Neural progenitor cell (in vitro differentiated cells): ENCODE results near the gene QSER1. TPM values are rescaled to one million over a fixed set of nuclear protein-coding genes. Genes with fewer than 3 reads are reported as not detected.
"Not testable (repeated sequence)": the region's sequence is repeated elsewhere in the genome, so short reads cannot be mapped to it uniquely, and the experiment has no call there.

ENCODE experiments used
- DNase-seq: peaks from one replicate; pipeline ENCODE4 v3.0.0-alpha.2; 2016; ENCODE audit warnings: low spot score
- H2AFZ ChIP-seq: fragments of 200-600 bp; sonication (generic); replicated peaks from 2 replicates; pipeline ENCODE4 v1.6.1; 2016; ENCODE audit warnings: antibody characterized with exemption
- H3F3A ChIP-seq: fragments of 200-600 bp; sonication (generic); 2 replicates; pipeline ENCODE4 v1.6.1; 2016; ENCODE audit warnings: antibody characterized with exemption, low read depth
- H3K27ac ChIP-seq: fragments of 200-600 bp; sonication (generic); 2 replicates; pipeline ENCODE4 v1.5.1; 2016; ENCODE audit warnings: mild to moderate bottlenecking
- H3K27me3 ChIP-seq: fragments of 200-600 bp; sonication (generic); 2 replicates; pipeline ENCODE4 v1.6.1; 2016; ENCODE audit warnings: mild to moderate bottlenecking, moderate library complexity
- H3K36me3 ChIP-seq: fragments of 200-600 bp; sonication (generic); 2 replicates; pipeline ENCODE4 v1.5.1; 2016
- H3K4me1 ChIP-seq: fragments of 200-600 bp; sonication (generic); 2 replicates; pipeline ENCODE4 v1.6.1; 2016; ENCODE audit warnings: mixed run types
- H3K4me2 ChIP-seq: fragments of 200-600 bp; sonication (generic); 2 replicates; pipeline ENCODE4 v1.6.1; 2016
- H3K4me3 ChIP-seq: fragments of 200-600 bp; sonication (generic); 2 replicates; pipeline ENCODE4 v1.5.1; 2016
- H3K79me2 ChIP-seq: fragments of 200-600 bp; sonication (generic); 2 replicates; pipeline ENCODE4 v1.6.1; 2016; ENCODE audit warnings: low read depth
- H3K9ac ChIP-seq: fragments of 200-600 bp; sonication (generic); 2 replicates; pipeline ENCODE4 v1.6.1; 2016
- H3K9me3 ChIP-seq: fragments of 200-600 bp; sonication (generic); 2 replicates; pipeline ENCODE4 v1.5.1; 2016; ENCODE audit warnings: low read depth
- H4K20me1 ChIP-seq: fragments of 200-600 bp; sonication (generic); 2 replicates; pipeline ENCODE4 v1.6.1; 2016; ENCODE audit warnings: low read depth
- H3K27ac Mint-ChIP-seq: 3 replicates; pipeline ENCODE4 v1.8.0; 2021; ENCODE audit warnings: mixed read lengths
- H3K27me3 Mint-ChIP-seq: 2 replicates; pipeline ENCODE4 v1.8.0; 2022; ENCODE audit warnings: low read depth, mild to moderate bottlenecking, inconsistent platforms, moderate library complexity, mixed read lengths; ENCODE audit not compliant: insufficient read depth
- H3K36me3 Mint-ChIP-seq: 3 replicates; pipeline ENCODE4 v1.8.0; 2021; ENCODE audit warnings: mixed read lengths
- H3K4me1 Mint-ChIP-seq: 3 replicates; pipeline ENCODE4 v1.8.0; 2021; ENCODE audit warnings: mixed read lengths
- H3K4me3 Mint-ChIP-seq: 3 replicates; pipeline ENCODE4 v1.8.0; 2021; ENCODE audit warnings: mild to moderate bottlenecking, moderate library complexity, mixed read lengths
- H3K9me3 Mint-ChIP-seq: 3 replicates; pipeline ENCODE4 v1.8.0; 2020; ENCODE audit warnings: mixed read lengths
- CTCF ChIP-seq: fragments of 200-600 bp; sonication (generic); IDR thresholded peaks from 2 replicates; pipeline ENCODE4 v1.5.1; 2017; ENCODE audit warnings: antibody characterized with exemption, mild to moderate bottlenecking
- EZH2 ChIP-seq: fragments of 200-600 bp; sonication (generic); IDR thresholded peaks from 2 replicates; pipeline ENCODE4 v1.6.1; 2017; ENCODE audit warnings: antibody characterized with exemption, mild to moderate bottlenecking, moderate library complexity
- EZH2phosphoT487 ChIP-seq: fragments of 200-600 bp; sonication (generic); IDR thresholded peaks from 2 replicates; pipeline ENCODE4 v1.6.1; 2017; ENCODE audit warnings: antibody characterized with exemption
- total RNA-seq: library from RNA; depleted of rRNA; stranded (reverse); fragments of >200 nt; gene quantifications from 2 replicates; pipeline ENCODE4 v1.2.3, GENCODE V29; 2015; ENCODE audit warnings: low replicate concordance

QSER1 gene
- total RNA-seq, 1 donor from 2014 or later = 79.2 TPM

DNA sequence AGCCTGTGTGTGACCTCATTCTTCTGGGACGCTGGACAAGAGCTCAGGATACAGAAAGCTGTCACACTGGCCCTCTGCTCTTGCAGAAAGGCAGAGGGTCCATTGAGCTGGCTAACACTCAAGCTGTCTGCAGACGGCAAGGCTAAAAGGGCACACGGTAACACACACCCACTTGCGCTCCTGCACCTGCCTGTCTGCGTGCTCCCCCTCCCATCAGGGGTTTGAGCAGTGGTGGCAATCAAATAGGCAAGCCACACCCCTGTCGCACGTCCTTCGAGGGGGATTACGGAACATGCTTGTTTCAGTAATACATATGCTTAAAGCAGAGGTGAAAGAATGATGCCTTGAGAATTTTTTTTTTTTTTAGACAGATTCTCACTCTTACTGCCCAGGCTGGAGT is 7.1 kb upstream of the QSER1 start:
- Mint-ChIP-seq H3K27me3 (peaks cover 2% of the 10 kb centered on the region), H3K4me1 (peaks cover 10% of the 10 kb centered on the region), H3K27ac (no peak overlapping the region), H3K9me3 (peaks cover 14% of the 10 kb centered on the region), H3K36me3 (peaks cover 6% of the 10 kb centered on the region), H3K4me3 (no peak overlapping the region)
- H3K79me2 ChIP-seq = no peaks in the 10 kb centered on the region
- TF ChIP-seq CTCF (no peak), EZH2phosphoT487 (no peak), EZH2 (no peak)
- no peaks in the 10 kb centered on the region for H3K27me3 ChIP-seq
- no peak overlapping the region for H3K9ac ChIP-seq
- H3K4me3 ChIP-seq = no peak overlapping the region
- H3K27ac ChIP-seq = no peak overlapping the region
- no peaks in the 10 kb centered on the region for H4K20me1 ChIP-seq
- peaks cover 2% of the 10 kb centered on the region for H3F3A ChIP-seq
- no peaks in the 10 kb centered on the region for H3K9me3 ChIP-seq
- no peak overlapping the region for H2AFZ ChIP-seq
- H3K36me3 ChIP-seq = no peaks in the 10 kb centered on the region
- DNase-seq = no peak
- peaks cover 2% of the 10 kb centered on the region for H3K4me1 ChIP-seq
- H3K4me2 ChIP-seq = no peak overlapping the region

- Histone ChIP-seq H3K9ac (no peak overlapping the region), H3K79me2 (peaks cover 5% of the 10 kb centered on the region), H3K27ac (no peak overlapping the region), H2AFZ (no peak overlapping the region), H3K9me3 (no peaks in the 10 kb centered on the region), H3K4me3 (no peak overlapping the region), H4K20me1 (no peaks in the 10 kb centered on the region), H3K27me3 (no peaks in the 10 kb centered on the region), H3F3A (peaks cover 9% of the 10 kb centered on the region), H3K4me1 (peaks cover 9% of the 10 kb centered on the region), H3K36me3 (no peaks in the 10 kb centered on the region), H3K4me2 (no peak overlapping the region)
- peaks cover 14% of the 10 kb centered on the region for H3K9me3 Mint-ChIP-seq
- DNase-seq = no peak
- peaks cover 14% of the 10 kb centered on the region for H3K4me1 Mint-ChIP-seq
- no peak overlapping the region for H3K4me3 Mint-ChIP-seq
- peaks cover 6% of the 10 kb centered on the region for H3K36me3 Mint-ChIP-seq
- peaks cover 2% of the 10 kb centered on the region for H3K27me3 Mint-ChIP-seq
- H3K27ac Mint-ChIP-seq = no peak overlapping the region
- TF ChIP-seq EZH2phosphoT487 = no peak
Observed at GRCh38 chr11:32886180-32886579, 6.4 kb upstream of the QSER1 start.

- H3K4me2 ChIP-seq, H2AFZ ChIP-seq, H3K4me3 ChIP-seq, DNase-seq, H3K9me3 ChIP-seq, H3K27ac ChIP-seq, H3K27ac Mint-ChIP-seq, H4K20me1 ChIP-seq, H3K27me3 ChIP-seq, H3K9ac ChIP-seq, H3K36me3 ChIP-seq, H3K36me3 Mint-ChIP-seq, H3K27me3 Mint-ChIP-seq: not testable (repeated sequence)
- Mint-ChIP-seq H3K4me1 (peaks cover 24% of the 10 kb centered on the region), H3K9me3 (peaks cover 11% of the 10 kb centered on the region), H3K4me3 (peak overlapping the region; percentile 53)
- H3K4me1 ChIP-seq = peaks cover 15% of the 10 kb centered on the region
- peaks cover 17% of the 10 kb centered on the region for H3K79me2 ChIP-seq
- H3F3A ChIP-seq = peaks cover 22% of the 10 kb centered on the region
Observed at GRCh38 chr11:32887707-32888383, 4.8 kb upstream of the QSER1 start.

DNA sequence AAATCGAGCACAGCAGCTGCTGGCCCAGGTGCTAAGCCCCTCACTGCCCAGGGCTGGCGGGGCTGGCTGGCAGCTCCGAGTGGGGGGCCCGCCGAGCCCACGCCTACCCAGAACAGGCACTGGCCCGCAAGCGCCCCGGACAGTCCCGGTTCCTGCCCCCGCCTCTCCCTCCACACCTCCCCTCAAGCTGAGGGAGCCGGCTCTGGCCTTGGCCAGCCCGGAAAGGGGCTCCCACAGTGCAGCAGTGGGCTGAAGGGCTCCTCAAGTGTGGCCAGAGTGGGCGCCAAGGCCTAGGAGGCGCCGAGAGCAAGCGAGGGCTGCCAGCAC is 4.3 kb upstream of the QSER1 start:
- H3K27ac ChIP-seq, H3K36me3 ChIP-seq, H3K9ac ChIP-seq, H3K4me2 ChIP-seq, H2AFZ ChIP-seq, H3K27ac Mint-ChIP-seq, H3K27me3 ChIP-seq, H3K4me3 ChIP-seq, H3K27me3 Mint-ChIP-seq, H4K20me1 ChIP-seq, DNase-seq, H3K9me3 ChIP-seq, H3K36me3 Mint-ChIP-seq, H3K4me3 Mint-ChIP-seq: not testable (repeated sequence)
- peaks cover 25% of the 10 kb centered on the region for H3F3A ChIP-seq
- H3K4me1 ChIP-seq = peaks cover 15% of the 10 kb centered on the region
- H3K4me1 Mint-ChIP-seq = peaks cover 24% of the 10 kb centered on the region
- peaks cover 19% of the 10 kb centered on the region for H3K79me2 ChIP-seq
- H3K9me3 Mint-ChIP-seq = peaks cover 11% of the 10 kb centered on the region

DNA sequence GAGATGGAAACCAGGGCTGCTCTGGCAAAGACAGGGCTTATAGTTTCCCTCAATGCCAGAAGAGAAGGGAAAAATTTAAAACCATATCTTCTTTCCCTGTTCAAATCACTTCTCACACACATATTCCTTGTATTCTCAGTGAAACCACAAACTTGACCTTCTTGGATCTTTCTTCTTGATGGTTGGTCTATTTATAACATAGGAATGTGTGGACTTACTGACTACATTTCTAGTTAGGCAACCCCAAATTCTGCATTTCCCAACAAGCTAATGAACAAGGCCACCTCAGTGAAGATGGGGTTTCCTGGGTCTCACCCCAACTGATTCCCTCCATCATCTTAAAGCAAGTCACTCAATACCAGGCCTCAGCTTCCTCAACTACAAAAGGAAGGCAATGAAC is 3.8 kb upstream of the QSER1 start:
- no peaks in the 10 kb centered on the region for H4K20me1 ChIP-seq
- no peak overlapping the region for H2AFZ ChIP-seq
- H3F3A ChIP-seq = peaks cover 29% of the 10 kb centered on the region
- H3K36me3 Mint-ChIP-seq = peaks cover 6% of the 10 kb centered on the region
- no peak overlapping the region for H3K9ac ChIP-seq
- H3K4me1 Mint-ChIP-seq = peaks cover 24% of the 10 kb centered on the region
- peaks cover 9% of the 10 kb centered on the region for H3K27me3 Mint-ChIP-seq
- H3K4me1 ChIP-seq = peaks cover 15% of the 10 kb centered on the region
- H3K27ac Mint-ChIP-seq = no peak overlapping the region
- H3K9me3 ChIP-seq = no peaks in the 10 kb centered on the region
- no peaks in the 10 kb centered on the region for H3K36me3 ChIP-seq
- no peak overlapping the region for H3K4me2 ChIP-seq
- peaks cover 11% of the 10 kb centered on the region for H3K9me3 Mint-ChIP-seq
- no peak overlapping the region for H3K27ac ChIP-seq
- peaks cover 23% of the 10 kb centered on the region for H3K79me2 ChIP-seq
- H3K27me3 ChIP-seq = no peaks in the 10 kb centered on the region
- TF ChIP-seq EZH2 (no peak), EZH2phosphoT487 (no peak), CTCF (no peak)
- no peak for DNase-seq
- H3K4me3 ChIP-seq = no peak overlapping the region
- H3K4me3 Mint-ChIP-seq = no peak overlapping the region
